ENCODE results near the gene STOX1.

DNA sequence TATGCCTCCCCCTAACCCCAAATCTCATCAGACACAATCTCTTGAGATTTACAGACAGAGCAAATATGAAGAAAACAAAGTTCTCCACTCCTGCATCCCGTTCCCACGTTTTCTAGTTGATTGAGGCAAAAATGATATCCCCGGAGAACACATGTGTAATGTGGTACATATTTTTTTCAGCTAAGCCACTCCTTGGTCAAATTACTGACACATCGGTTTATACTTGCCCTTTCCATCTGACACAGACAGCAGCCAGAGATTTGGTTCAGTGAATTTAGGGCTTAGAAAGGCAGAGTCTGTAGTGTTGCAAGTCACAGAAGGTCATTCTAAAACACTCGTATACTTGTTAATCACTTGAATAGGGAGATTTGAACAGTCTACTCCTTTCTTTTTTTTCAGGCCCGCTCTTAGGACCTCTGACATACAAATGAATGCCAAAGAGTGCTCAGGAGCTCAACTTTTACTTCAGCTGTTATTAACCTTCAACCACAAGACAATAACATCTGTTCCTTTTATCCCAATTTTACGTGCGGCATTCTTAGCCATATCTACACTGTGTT, 71.9 kb downstream of the STOX1 start:
- TF ChIP-seq, protein P1, sequence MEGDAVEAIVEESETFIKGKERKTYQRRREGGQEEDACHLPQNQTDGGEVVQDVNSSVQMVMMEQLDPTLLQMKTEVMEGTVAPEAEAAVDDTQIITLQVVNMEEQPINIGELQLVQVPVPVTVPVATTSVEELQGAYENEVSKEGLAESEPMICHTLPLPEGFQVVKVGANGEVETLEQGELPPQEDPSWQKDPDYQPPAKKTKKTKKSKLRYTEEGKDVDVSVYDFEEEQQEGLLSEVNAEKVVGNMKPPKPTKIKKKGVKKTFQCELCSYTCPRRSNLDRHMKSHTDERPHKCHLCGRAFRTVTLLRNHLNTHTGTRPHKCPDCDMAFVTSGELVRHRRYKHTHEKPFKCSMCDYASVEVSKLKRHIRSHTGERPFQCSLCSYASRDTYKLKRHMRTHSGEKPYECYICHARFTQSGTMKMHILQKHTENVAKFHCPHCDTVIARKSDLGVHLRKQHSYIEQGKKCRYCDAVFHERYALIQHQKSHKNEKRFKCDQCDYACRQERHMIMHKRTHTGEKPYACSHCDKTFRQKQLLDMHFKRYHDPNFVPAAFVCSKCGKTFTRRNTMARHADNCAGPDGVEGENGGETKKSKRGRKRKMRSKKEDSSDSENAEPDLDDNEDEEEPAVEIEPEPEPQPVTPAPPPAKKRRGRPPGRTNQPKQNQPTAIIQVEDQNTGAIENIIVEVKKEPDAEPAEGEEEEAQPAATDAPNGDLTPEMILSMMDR (conservative IDR thresholded peaks at IDR 0.05 in 1 of 2, IDR thresholded peaks at IDR 0.05 in 1 of 2; ENCODE audit: low read depth in 1 of 2, low read length in 2 of 2), result no peak
- no peak for TF ChIP-seq EZH2 (IDR thresholded peaks at IDR 0.05; ENCODE audit: low read length, missing control alignments)
